Upper lobe of left lung (tissue), 4 donors: Measurements from ENCODE around the gene FKBP7.

Source experiments
- CTCF ChIP-seq, 6 experiments: fragments of 450-650 bp in 4 of 6; fragments of 200-600 bp in 2 of 6; sonication (generic) in 2 of 6; IDR thresholded peaks; one replicate each; pipeline ENCODE4 v1.5.1; 2016 to 2019; ENCODE audit warnings: antibody characterized with exemption in 6 of 6
- EP300 ChIP-seq, 4 donors: sonication (generic); formaldehyde crosslinking; IDR thresholded peaks; one replicate each; pipeline ENCODE4 v1.5.1; 2017; ENCODE audit warnings: antibody characterized with exemption in 4 of 4, control low read depth in 2 of 4
- POLR2A ChIP-seq, 4 donors: fragments of 450-650 bp; IDR thresholded peaks; one replicate each; pipeline ENCODE4 v1.5.1; 2016 to 2017; ENCODE audit warnings: antibody characterized with exemption in 4 of 4, mild to moderate bottlenecking in 2 of 4

GRCh38 chr2:178479275-178479616 lies 846 bp upstream of the FKBP7 start:
- no peak for TF ChIP-seq CTCF (IDR thresholded peaks at IDR 0.05)
- TF ChIP-seq EP300 (IDR thresholded peaks at IDR 0.05), result no peak
- TF ChIP-seq POLR2A (IDR thresholded peaks at IDR 0.05), result no peak
